ENCODE measurements around the gene SYNJ1.
"Not testable (repeated sequence)": the region's sequence is repeated elsewhere in the genome, so short reads cannot be mapped to it uniquely, and the experiment has no call there.

The SYNJ1 gene

DNA sequence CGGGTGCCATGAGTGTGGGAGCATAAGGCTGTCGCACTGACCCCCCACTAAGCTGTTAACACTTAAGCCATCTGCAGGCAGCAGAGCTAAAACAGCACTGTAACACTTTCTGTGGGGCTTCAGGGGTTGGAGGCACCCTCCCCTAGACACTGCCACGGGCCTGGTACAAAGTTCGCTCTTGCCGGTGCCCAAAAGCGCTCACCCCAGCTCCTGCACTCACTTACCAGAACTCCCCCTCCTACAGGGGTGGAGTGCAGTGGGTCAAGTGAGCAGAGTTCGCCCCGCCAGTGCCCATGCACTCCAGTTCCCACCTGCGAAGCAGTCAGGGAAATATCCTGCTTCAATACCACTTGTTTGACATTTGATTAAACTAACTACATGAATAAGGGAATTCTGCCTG is 69.3 kb downstream of the SYNJ1 start:
- no peak overlapping the region for H3K4me3 ChIP-seq (ENCODE audit: low read depth, low read length)
- TF ChIP-seq, protein P1, sequence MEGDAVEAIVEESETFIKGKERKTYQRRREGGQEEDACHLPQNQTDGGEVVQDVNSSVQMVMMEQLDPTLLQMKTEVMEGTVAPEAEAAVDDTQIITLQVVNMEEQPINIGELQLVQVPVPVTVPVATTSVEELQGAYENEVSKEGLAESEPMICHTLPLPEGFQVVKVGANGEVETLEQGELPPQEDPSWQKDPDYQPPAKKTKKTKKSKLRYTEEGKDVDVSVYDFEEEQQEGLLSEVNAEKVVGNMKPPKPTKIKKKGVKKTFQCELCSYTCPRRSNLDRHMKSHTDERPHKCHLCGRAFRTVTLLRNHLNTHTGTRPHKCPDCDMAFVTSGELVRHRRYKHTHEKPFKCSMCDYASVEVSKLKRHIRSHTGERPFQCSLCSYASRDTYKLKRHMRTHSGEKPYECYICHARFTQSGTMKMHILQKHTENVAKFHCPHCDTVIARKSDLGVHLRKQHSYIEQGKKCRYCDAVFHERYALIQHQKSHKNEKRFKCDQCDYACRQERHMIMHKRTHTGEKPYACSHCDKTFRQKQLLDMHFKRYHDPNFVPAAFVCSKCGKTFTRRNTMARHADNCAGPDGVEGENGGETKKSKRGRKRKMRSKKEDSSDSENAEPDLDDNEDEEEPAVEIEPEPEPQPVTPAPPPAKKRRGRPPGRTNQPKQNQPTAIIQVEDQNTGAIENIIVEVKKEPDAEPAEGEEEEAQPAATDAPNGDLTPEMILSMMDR (IDR thresholded peaks at IDR 0.05; ENCODE audit: low read depth, low read length) = no peak

DNA sequence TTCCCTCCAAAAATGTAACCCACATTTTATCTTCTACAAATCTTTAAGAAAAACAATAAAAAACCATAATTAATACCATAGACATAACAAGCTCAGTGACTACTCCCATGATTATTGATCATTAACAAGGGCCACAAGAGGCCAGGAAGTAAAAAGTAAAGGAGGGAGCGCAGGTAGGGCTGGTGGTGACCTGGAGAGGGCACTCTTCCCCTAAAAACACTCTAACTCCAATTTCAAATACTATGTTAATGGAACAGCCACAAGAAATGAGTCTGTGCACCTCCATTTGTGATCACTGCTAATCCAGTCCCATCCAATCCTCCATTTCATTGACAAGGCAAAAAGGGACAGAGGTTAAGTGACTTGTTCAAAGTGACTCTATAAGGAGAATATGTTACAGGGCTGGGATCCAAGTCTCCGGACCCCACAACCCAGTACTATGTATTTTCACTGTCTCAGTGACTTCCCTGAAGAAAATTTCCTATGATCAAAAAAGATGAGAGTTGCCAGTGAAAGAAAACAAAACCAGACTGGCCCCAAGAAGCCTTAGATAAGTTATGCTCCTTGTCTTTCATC is 74.4 kb downstream of the SYNJ1 start:
- no peak overlapping the region for H3K4me3 ChIP-seq (ENCODE audit: low read depth, low read length)
- TF ChIP-seq, protein P1 (IDR thresholded peaks at IDR 0.05; ENCODE audit: low read depth, low read length) = 0 out of 2 replicates have a peak, but pooled peaks have one; percentile 23

DNA sequence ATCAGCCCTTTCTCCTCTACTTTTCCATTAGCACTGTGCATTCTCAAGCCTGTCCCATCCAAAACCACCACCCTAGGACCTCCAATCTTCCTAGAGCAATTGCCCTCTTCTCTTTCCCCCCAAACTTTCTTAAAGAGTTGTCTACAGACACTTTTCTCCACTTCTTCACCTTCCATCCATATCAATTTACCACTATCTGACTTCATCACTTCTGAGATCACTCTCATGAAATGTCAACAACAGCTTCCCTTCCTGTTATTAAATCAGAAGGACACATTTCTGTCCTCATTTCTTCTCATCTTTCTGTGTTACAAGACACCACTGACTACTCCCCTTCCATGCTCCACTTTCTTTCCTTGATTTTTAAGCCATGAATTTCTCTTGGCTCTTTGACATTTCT is 79.6 kb downstream of the SYNJ1 start:
- TF ChIP-seq, protein P1 (IDR thresholded peaks at IDR 0.05; ENCODE audit: low read depth, low read length) = no peak
- H3K4me3 ChIP-seq (ENCODE audit: low read depth, low read length) = no peak overlapping the region

DNA sequence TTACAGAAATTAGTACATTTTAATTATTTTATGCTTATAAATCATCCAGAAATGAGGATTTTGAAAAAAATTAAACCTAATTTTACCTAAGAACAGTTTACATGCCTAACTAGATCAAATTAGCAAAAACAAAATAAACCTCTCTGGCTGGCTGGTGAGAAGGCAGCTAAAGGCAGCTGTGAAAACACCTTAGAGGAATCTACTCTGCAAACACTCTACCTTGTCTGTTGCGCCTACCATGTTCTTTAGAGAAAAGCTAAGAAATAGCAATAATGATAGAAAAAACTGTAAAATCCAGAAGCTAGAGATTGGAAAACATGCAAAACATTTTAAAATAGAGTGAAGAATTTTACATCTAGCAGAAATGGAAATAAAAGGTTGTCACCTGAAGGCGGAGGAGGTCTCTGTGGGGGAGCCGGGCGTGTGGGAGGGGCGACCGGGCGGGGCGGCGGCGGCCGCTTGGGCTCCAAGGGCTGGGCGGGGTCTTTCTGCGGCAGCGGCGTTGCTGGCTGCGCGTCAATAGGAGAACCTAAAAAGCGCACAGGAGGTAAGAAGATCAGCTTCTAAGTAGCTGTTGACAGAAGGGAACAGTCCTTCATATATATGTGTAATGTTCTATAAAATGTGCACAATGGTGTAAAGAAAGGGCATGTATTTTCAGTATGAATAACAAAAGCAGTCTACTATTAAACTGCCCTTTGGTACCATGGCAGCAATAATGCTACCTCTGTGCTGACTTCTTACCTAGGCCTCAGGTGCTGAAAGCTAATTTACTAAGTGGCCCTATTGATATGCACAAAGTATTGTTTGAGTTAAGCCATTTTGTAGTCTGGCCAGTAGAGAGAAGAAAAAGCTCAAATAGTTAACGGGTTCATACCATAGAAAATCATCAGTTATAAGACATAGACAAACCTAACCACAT is 82.3 kb downstream of the SYNJ1 start:
- no peak overlapping the region for H3K4me3 ChIP-seq (ENCODE audit: low read depth, low read length)

DNA sequence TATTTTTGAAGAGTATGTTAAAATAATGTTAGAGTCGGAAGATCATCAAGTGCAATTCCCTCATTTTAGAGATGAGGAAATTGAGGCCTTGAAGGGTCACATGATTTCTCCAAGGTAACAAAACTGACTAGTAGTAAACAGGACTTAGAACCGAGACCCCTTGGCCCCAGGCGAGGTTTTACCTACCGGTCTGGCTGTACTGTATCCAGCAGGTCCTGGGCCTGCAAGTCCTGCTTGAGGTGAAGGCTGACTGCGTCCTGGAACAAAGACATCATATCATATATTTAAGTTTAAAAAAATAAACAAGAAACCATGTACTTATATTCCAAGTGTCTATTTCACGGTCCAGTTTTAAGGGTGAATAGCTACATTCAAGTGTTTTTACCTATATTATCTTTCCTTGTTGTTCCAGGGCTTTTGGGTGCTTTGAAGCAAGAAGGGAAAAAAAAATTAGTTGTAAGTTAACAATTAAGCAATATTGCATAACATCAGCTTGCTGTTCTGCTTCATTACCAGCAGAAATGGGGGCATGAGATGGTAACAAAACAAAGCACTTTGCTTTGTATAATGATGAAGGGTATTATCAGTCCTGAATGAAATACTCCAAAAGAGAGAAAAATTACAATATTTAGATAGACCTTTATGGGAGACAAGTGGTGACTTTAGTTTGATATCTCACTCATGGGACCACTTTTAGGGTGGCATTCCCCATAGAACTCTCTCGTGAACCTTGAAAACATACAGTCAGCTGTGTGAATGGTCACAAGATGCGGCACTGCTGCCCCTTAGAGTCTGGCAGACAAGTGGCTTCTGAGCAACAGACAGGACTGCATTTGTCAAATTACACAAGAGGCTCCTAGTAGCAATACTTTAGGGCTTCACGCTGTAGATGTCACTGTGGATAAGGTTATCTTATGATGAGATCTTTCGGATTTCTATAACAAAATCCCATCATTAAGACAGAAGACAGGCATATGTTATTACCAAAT is 85.8 kb downstream of the SYNJ1 start:
- TF ChIP-seq, protein P1 (IDR thresholded peaks at IDR 0.05; ENCODE audit: low read depth, low read length) = no peak
- H3K4me3 ChIP-seq (ENCODE audit: low read depth, low read length) = no peak overlapping the region

More for the DNA sequence above, 82.3 kb downstream of the SYNJ1 start:
- TF ChIP-seq, protein P1 (IDR thresholded peaks at IDR 0.05; ENCODE audit: low read depth, low read length) = no peak

DNA sequence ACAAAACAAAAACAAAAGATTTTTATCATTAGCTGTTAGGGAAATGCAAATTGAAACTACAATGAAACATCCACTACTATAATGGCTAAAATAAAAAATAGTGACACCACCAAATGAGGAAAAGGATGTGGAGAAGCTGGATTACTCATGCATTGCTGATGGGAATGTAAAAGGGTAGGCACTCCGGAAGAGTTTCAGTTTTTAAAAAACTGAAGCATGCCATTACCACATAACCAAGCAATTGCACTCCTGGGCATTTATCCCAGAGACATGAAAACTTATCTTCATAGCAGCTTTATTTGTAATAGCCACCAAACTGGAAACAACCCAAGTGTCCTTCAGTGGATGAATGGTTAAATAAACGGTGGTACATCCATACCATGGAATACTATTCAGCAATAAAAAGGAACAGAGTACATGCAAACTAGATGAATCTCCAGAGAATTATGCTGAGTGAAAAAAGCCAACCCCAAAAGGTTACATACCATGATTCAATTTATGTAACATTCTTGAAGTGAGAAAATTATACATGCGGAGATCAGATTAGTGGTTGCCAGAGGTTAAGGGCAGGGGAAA is 101.1 kb downstream of the SYNJ1 start:
- H3K4me3 ChIP-seq (ENCODE audit: low read depth, low read length) = no peak overlapping the region
- TF ChIP-seq, protein P1 (IDR thresholded peaks at IDR 0.05; ENCODE audit: low read depth, low read length) = no peak

DNA sequence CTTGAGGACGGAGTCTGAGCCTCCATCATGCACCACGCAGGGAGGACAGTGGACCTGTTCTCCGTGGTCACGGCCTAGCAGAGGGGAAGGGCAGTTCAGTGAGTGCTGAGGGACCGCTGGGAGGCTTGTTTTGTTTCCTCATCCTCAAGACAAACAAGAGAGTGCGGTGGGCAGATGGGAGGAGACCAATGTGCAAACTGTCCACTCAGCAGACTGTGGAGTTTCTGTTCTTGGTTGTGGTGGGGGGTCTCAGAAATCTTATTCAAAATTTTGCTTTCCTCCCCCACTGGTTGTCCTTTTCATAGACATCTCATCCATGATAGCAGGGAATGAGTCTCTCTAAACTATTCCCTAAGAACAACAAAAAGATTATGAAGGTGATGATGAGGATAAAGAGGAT is 109.6 kb downstream of the SYNJ1 start:
- H3K4me3 ChIP-seq (ENCODE audit: low read depth, low read length) = not testable (repeated sequence)

Measured in WI38 (cell line).